GM21515 (cell line): ENCODE measurements around the gene CLDN2.
"Not testable (repeated sequence)": the region's sequence is repeated elsewhere in the genome, so short reads cannot be mapped to it uniquely, and the experiment has no call there.

Experiments
- ATAC-seq: cut with Tn5 transposase; IDR thresholded peaks from one replicate; pipeline ENCODE4 v1.9.1; 2021; ENCODE audit not compliant: unreplicated experiment

CLDN2 gene

DNA sequence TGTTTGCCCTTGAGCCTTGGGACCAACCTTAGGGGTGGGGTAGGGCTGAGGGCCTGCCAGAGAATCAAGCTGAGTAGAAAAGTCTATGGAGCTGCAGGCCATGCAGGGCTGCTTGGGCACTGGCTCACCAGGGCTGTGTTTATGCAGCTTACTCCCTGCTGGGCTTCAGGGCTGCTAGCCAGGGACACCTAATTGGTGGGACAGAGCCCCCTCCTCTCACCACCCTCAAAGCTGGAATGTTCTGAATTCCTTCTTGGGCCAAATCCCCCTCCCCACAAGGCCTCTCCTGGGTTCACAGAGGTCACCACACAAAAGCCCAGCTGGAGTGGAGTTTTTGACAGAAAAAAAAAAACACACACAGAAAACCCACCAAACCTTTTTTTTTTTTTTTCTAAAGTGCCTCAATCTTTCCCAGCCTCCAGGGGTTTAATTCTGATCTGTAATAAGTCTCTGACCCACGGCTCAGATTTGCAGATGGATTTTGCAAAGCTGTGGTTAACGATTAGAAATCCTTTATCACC lies at the start of gene CLDN2:
Gene CLDN2, plus strand, starts transcription at position 471 of the 521 bp plus-strand sequence. CDS start 7,827 bp downstream, outside the sequence.
- no peak for ATAC-seq

DNA sequence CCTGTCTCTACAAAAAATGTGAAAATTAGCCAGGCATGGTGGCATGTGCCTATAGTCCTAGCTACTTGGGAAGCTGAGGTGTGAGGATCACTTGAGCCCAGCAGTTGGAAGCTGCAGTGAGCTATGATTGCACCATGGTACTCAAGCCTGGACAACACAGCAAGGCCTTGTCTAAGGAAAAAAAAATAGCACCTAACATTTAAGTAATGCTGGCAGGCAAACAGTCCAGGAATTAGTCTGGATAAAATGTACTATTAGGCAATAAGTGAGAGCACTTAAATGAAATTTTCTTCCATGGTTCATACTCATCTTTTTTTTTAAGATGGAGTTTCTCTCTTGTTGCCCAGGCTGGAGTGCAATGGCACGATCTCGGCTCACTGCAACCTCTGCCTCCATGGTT lies 47.4 kb upstream of the CLDN2 start:
- not testable (repeated sequence) for ATAC-seq

DNA sequence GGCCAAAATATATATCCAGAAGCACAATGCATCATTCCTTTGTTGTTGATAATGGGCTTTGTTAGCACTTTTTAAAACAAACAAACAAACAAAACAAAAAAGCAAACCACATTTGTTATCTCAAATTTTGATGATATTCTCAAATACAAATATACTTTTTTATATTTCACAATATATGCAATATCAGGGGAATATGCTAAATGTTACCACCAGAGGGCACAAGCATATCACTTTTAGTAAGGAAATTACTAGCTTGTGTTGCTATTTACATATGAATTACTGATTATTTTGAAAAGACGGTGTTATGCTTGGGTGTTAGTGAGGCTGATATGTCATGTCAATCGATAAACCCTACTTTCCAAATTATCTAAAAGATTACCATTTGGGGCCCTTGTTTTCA lies 46.1 kb upstream of the CLDN2 start:
- no peak for ATAC-seq

DNA sequence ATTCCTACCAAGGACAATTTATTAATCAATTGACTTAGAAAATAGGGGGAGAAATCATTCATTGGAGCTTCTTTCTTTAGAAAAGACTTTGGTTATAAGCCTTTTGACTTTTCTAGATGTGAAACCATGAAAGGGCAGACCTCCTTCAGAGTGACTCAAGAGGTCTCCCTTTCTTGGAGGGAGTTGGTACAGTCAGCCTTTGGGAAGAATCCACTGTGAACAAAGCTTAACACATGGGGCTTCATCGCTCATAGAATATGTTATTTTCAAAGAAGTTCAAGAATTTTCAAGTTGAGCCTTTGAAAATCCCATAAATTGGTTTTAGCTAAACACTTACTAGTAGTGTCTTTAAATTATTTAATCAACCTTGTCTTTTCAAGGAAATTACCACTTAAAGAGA lies 45.1 kb upstream of the CLDN2 start:
- ATAC-seq: no peak

GRCh38 chrX:106889468-106889867 lies 30.7 kb upstream of the CLDN2 start:
- ATAC-seq: no peak

GRCh38 chrX:106891762-106892460 lies 28.3 kb upstream of the CLDN2 start:
- no peak for ATAC-seq

GRCh38 chrX:106894392-106894909 lies 25.8 kb upstream of the CLDN2 start:
- no peak for ATAC-seq

GRCh38 chrX:106894978-106895452 lies 25.2 kb upstream of the CLDN2 start:
- ATAC-seq: no peak

GRCh38 chrX:106897259-106897658 lies 22.9 kb upstream of the CLDN2 start:
- no peak for ATAC-seq

GRCh38 chrX:106898462-106898861 lies 21.7 kb upstream of the CLDN2 start:
- no peak for ATAC-seq

- no peak for ATAC-seq
Measured at GRCh38 chrX:106899276-106899675, 20.9 kb upstream of the CLDN2 start.

- ATAC-seq: no peak
Measured at GRCh38 chrX:106899841-106900240, 20.4 kb upstream of the CLDN2 start.

GRCh38 chrX:106901341-106901740 lies 18.9 kb upstream of the CLDN2 start:
- no peak for ATAC-seq

GRCh38 chrX:106901781-106902219 lies 18.4 kb upstream of the CLDN2 start:
- no peak for ATAC-seq

GRCh38 chrX:106902684-106903083 lies 17.5 kb upstream of the CLDN2 start:
- ATAC-seq: no peak

DNA sequence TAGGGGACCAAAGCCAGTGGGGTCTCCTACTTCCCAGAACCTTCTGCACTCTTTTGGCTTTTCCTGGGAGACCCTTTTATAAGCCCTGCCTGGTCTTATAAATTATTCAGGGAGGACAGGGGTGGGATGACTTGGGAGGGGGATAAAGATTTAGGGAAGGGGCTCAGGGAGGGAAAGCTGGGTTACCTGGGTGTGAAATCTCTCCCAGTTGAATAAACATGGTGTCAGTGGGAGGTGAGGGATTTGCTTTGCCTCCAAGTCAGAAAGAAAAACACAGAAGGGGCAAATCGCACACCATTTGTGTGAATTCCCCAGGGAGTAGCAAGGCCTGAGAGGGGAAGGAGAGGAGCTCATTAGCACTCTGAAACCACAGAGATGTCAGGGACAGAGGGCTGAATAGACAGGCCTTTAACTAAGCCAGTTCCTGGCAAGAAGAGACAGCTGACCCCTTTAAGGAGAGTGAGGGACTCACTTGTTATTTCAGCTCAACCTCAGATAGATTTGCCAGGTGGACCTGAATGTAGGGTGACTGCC lies 16.8 kb upstream of the CLDN2 start, which contains the start of gene RIPPLY1:
Gene RIPPLY1, minus strand, starts transcription at position 51 of the 534 bp plus-strand sequence. CDS start 54 bp downstream, outside the sequence.
- ATAC-seq: no peak

DNA sequence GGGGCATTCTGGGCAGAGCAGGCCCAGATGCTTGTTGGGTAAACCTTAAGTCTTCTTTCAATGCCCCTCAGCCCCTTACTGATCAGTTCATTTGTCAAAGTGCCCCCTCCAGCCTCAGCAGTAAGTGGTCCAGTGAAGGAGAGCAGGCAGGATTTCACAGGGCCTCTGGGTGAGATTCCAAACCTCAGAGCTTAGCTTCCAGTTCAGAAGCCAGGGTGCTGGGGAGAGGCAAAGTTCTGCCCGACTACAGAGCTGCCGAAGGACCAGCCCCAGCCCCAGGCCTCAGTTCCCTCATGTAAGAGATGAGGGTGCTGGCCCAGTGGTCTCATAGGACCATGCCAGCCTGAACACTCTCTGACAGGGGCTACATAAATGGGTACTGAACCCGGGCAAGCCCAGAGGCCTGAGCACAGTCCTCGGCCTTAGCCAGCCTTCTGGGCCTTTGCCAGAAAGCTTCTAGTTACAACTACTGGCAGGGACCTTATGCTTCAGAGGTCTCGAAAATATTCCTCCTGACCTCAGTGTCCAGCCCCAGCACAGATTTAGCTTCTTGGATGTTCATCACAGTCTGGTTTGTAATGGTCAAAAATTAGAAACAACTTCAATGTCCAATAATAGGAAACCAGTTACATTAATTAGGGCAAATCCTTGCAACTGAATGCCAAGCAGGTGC lies 16.2 kb upstream of the CLDN2 start:
- ATAC-seq: no peak

DNA sequence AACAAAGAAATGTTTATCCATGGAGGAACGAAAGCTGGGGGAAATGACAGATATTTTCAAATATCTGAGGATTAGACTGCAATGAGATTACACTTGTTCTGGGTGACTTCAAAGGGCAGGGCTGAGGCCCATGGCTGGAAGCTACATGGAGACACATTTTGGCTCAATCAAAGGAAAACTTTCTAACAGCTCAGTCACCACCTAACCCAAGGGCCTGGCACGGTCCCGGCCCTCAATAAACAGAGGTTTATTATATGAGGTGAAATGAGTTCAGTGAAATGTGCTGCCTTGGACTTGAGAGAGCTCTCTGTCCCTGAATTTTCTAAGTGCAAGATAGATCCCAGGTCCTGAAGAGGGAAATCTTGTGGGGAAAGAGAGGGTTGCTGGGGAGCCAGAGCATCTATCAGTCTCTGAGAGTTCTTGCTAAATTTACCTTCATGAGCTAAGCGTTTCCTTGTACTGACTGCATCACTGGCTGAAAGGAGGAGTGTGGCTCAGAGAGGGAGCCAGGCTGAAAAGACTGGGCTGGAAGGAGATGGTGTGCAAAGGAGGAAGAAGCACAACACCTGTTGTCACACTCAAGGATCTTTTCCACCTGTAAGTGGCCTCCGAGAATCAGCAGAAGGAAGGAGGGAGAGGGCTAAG lies 15.0 kb upstream of the CLDN2 start:
- no peak for ATAC-seq

GRCh38 chrX:106906361-106906760 lies 13.8 kb upstream of the CLDN2 start:
- no peak for ATAC-seq

DNA sequence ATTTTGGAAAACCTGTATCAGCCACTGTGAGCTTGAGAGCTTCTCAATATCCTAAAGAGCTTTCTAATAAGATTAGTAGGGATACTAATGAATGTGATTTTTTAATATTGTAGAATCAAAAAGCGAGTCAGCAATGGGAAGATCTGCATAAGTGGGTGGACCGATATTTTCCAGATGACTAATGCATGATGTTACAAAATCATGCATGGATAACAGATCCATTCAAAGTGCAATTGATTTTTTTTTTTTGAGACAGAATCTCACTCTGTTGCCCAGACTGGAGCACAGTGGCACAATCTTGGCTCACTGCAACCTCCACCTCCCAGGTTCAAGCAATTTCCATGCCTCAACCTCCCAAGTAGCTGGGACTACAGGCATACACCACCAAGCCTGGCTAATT lies 7.3 kb upstream of the CLDN2 start:
- ATAC-seq: no peak
